Chondrocyte (in vitro differentiated cells): ENCODE results near the gene SCGB1A1. TPM values are rescaled to one million over a fixed set of nuclear protein-coding genes. Genes with fewer than 3 reads are reported as not detected.

Experiments used
- DNase-seq: peaks from one replicate; pipeline ENCODE4 v3.0.0; 2021; ENCODE audit warnings: mixed read lengths, low spot score
- H3K27ac Mint-ChIP-seq: one replicate; pipeline ENCODE4 v1.8.0; 2021; ENCODE audit warnings: mild to moderate bottlenecking, moderate library complexity, mixed read lengths; ENCODE audit not compliant: unreplicated experiment
- H3K27me3 Mint-ChIP-seq: 2 replicates; pipeline ENCODE4 v1.8.0; 2021; ENCODE audit warnings: low read depth, mixed read lengths
- H3K36me3 Mint-ChIP-seq: 2 replicates; pipeline ENCODE4 v1.8.0; 2021; ENCODE audit warnings: low read depth, mixed read lengths
- H3K4me1 Mint-ChIP-seq: 2 replicates; pipeline ENCODE4 v1.8.0; 2021; ENCODE audit warnings: low read depth, mild to moderate bottlenecking, mixed read lengths
- H3K4me3 Mint-ChIP-seq: one replicate; pipeline ENCODE4 v1.8.0; 2021; ENCODE audit warnings: mild to moderate bottlenecking, moderate library complexity, mixed read lengths; ENCODE audit not compliant: unreplicated experiment
- H3K9me3 Mint-ChIP-seq: 2 replicates; pipeline ENCODE4 v1.8.0; 2021; ENCODE audit warnings: low read depth, mixed read lengths
- CTCF ChIP-seq: fragments of 200-600 bp; sonication (generic); IDR thresholded peaks from 2 replicates; pipeline ENCODE4 v1.5.0; 2021; ENCODE audit warnings: antibody characterized with exemption, mild to moderate bottlenecking, moderate library complexity
- total RNA-seq: library from RNA; stranded (reverse); gene quantifications from 3 replicates; pipeline ENCODE4 v1.2.1, GENCODE V29; 2021

Gene SCGB1A1
- total RNA-seq, 1 donor from 2014 or later: not detected

GRCh38 chr11:62400760-62401159, 18.1 kb upstream of the SCGB1A1 start:
- Mint-ChIP-seq H3K9me3 (no peaks in the 10 kb centered on the region), H3K36me3 (no peaks in the 10 kb centered on the region), H3K27me3 (peaks cover 2% of the 10 kb centered on the region), H3K27ac (peak overlapping the region; percentile 51), H3K4me1 (peaks cover 57% of the 10 kb centered on the region), H3K4me3 (peak overlapping the region; percentile 16)
- no peak for TF ChIP-seq CTCF
- peak; percentile 62 for DNase-seq

GRCh38 chr11:62401356-62401755, 17.5 kb upstream of the SCGB1A1 start:
- H3K36me3 Mint-ChIP-seq: no peaks in the 10 kb centered on the region
- H3K27me3 Mint-ChIP-seq: peaks cover 2% of the 10 kb centered on the region
- no peaks in the 10 kb centered on the region for H3K9me3 Mint-ChIP-seq
- peaks cover 56% of the 10 kb centered on the region for H3K4me1 Mint-ChIP-seq
- H3K4me3 Mint-ChIP-seq: no peak overlapping the region
- peak; percentile 40 for DNase-seq
- peak overlapping the region; percentile 17 for H3K27ac Mint-ChIP-seq
- TF ChIP-seq CTCF: no peak

GRCh38 chr11:62401811-62402210, 17.0 kb upstream of the SCGB1A1 start:
- H3K4me3 Mint-ChIP-seq: no peak overlapping the region
- TF ChIP-seq CTCF: no peak
- H3K4me1 Mint-ChIP-seq: peaks cover 53% of the 10 kb centered on the region
- H3K9me3 Mint-ChIP-seq: no peaks in the 10 kb centered on the region
- no peaks in the 10 kb centered on the region for H3K36me3 Mint-ChIP-seq
- peak; percentile 77 for DNase-seq
- peaks cover 2% of the 10 kb centered on the region for H3K27me3 Mint-ChIP-seq
- H3K27ac Mint-ChIP-seq: peak overlapping the region; percentile 17

GRCh38 chr11:62402226-62402959, 16.4 kb upstream of the SCGB1A1 start:
- peaks cover 53% of the 10 kb centered on the region for H3K4me1 Mint-ChIP-seq
- no peak overlapping the region for H3K4me3 Mint-ChIP-seq
- H3K9me3 Mint-ChIP-seq: no peaks in the 10 kb centered on the region
- H3K27ac Mint-ChIP-seq: peak overlapping the region; percentile 78
- H3K27me3 Mint-ChIP-seq: peaks cover 2% of the 10 kb centered on the region
- no peaks in the 10 kb centered on the region for H3K36me3 Mint-ChIP-seq
- peak; percentile 55 for DNase-seq
- no peak for TF ChIP-seq CTCF

- DNase-seq: no peak
- H3K4me1 Mint-ChIP-seq: peaks cover 51% of the 10 kb centered on the region
- H3K27me3 Mint-ChIP-seq: peaks cover 2% of the 10 kb centered on the region
- H3K27ac Mint-ChIP-seq: peak overlapping the region; percentile 78
- no peaks in the 10 kb centered on the region for H3K36me3 Mint-ChIP-seq
- H3K4me3 Mint-ChIP-seq: no peak overlapping the region
- no peak for TF ChIP-seq CTCF
- H3K9me3 Mint-ChIP-seq: no peaks in the 10 kb centered on the region
Observed at GRCh38 chr11:62402960-62403730, 15.7 kb upstream of the SCGB1A1 start.
